ENCODE measurements around the gene MRPL40. TPM values are rescaled to one million over a fixed set of nuclear protein-coding genes. Genes with fewer than 3 reads are reported as not detected.

The MRPL40 gene
- total RNA-seq, 2 experiments from 2014 or later: 10.7 to 11.3 TPM

- no peak for TF ChIP-seq CTCF (IDR thresholded peaks at IDR 0.05)
- Mint-ChIP-seq H3K9me3 (no peaks in the 10 kb centered on the region), H3K4me1 (ENCODE audit: low read depth) (peaks cover 61% of the 10 kb centered on the region), H3K27me3 (no peaks in the 10 kb centered on the region), H3K27ac (peak overlapping the region; percentile 95), H3K4me3 (peak overlapping the region; percentile 97), H3K36me3 (ENCODE audit: low read depth) (peaks cover 38% of the 10 kb centered on the region)
- ChIA-PET POLR2A (interaction anchor here (1.0 to 5.7 kb wide), 13 partner anchors 8 to 963 kb away, joined by 3 to 94 read pairs (median 8); partner anchors contain the start of genes C22orf39, CDC45, CLTCL1 and DGCR2), CTCF (interaction anchor here (0.8 kb wide), 1 partner anchor 16 kb away, joined by 3 read pairs; the partner anchor contains the start of gene C22orf39)
- Histone ChIP-seq H3K4me1 (ENCODE audit: insufficient read depth, low read length) (peaks cover 43% of the 10 kb centered on the region), H3K9me3 (ENCODE audit: control insufficient read depth in 1 of 2, insufficient read depth in 1 of 2, low read length in 2 of 2) (no peaks in the 10 kb centered on the region), H3K36me3 (ENCODE audit: insufficient read depth, low read length) (peaks cover 16% of the 10 kb centered on the region), H3K4me3 (ENCODE audit: low read length) (peak overlapping the region; percentile 84), H3K27me3 (ENCODE audit: control insufficient read depth in 1 of 2, insufficient read depth in 2 of 2, low read length in 2 of 2) (no peaks in the 10 kb centered on the region), H3K27ac (ENCODE audit: low read depth in 1 of 2, low read length in 2 of 2) (peak overlapping the region; percentile 54 to 60)
- intact Hi-C loops (cut with DNase I, micrococcal nuclease): loop anchor here (5.0 kb wide), 2 partner anchors 46 to 139 kb away; partner anchors contain the start of genes CDC45 (in 1 of the 2), CLTCL1 (in 1 of the 2) and UFD1 (in 1 of the 2)
- peak in 6 of 14 experiments; percentile 4 to 53 (median 26) for DNase-seq
- no peak for ATAC-seq (ENCODE audit: poor library complexity)
Measured at GRCh38 chr22:19430890-19431541, 1.3 kb upstream of the MRPL40 start.

- Mint-ChIP-seq H3K36me3 (ENCODE audit: low read depth) (peaks cover 36% of the 10 kb centered on the region), H3K27ac (peak within 1 kb of the TSS; percentile 95)
- CTCF ChIA-PET: interaction anchor here (0.6 to 1.0 kb wide), 2 partner anchors 11 to 20 kb away, joined by 3 read pairs; no protein-coding TSS in a partner anchor
Measured at GRCh38 chr22:19431649-19432132, 654 bp upstream of the MRPL40 start, which contains the start of gene HIRA. TSS of gene HIRA (minus strand) at chr22:19431733. CDS start at chr22:19431476, 257 bp downstream.

More at GRCh38 chr22:19431649-19432132, 654 bp upstream of the MRPL40 start, which contains the start of gene HIRA:
- Mint-ChIP-seq H3K4me1 (ENCODE audit: low read depth) (peaks cover 54% of the 10 kb centered on the region), H3K9me3 (no peaks in the 10 kb centered on the region), H3K4me3 (peak within 1 kb of the TSS; percentile 97), H3K27me3 (no peaks in the 10 kb centered on the region)
- POLR2A ChIA-PET: interaction anchor here (1.0 to 5.7 kb wide), 14 partner anchors 9 to 962 kb away, joined by 3 to 94 read pairs (median 6); partner anchors contain the start of genes C22orf39, CDC45, CLTCL1 and DGCR2
- DNase-seq: peak; percentile 69 to 92 (median 82)
- intact Hi-C loops (cut with DNase I, micrococcal nuclease): loop anchor here (1.0 to 5.0 kb wide), 4 partner anchors 15 to 139 kb away; partner anchors contain the start of genes CDC45 (in 2 of the 2), UFD1 (in 2 of the 2), C22orf39 (in 1 of the 2) and CLTCL1 (in 1 of the 2)
- Histone ChIP-seq H3K27me3 (ENCODE audit: control insufficient read depth in 1 of 2, insufficient read depth in 2 of 2, low read length in 2 of 2) (no peaks in the 10 kb centered on the region), H3K36me3 (ENCODE audit: insufficient read depth, low read length) (peaks cover 13% of the 10 kb centered on the region), H3K9me3 (ENCODE audit: control insufficient read depth in 1 of 2, insufficient read depth in 1 of 2, low read length in 2 of 2) (no peaks in the 10 kb centered on the region), H3K27ac (ENCODE audit: low read depth in 1 of 2, low read length in 2 of 2) (peak within 1 kb of the TSS; percentile 87 to 88), H3K4me3 (ENCODE audit: low read length) (peak within 1 kb of the TSS; percentile 89), H3K4me1 (ENCODE audit: insufficient read depth, low read length) (peaks cover 39% of the 10 kb centered on the region)
- no peak for TF ChIP-seq CTCF (IDR thresholded peaks at IDR 0.05)
- ATAC-seq (ENCODE audit: poor library complexity): peak; percentile 63
